D721Med (cell line): Measurements from ENCODE around the gene DRG2.

Source experiments
- DNase-seq: peaks from one replicate; pipeline ENCODE4 v3.0.0; 2011; ENCODE audit warnings: low spot score; ENCODE audit not compliant: insufficient read length
- FAIRE-seq: peaks from 2 replicates; lab custom pipeline; 2011; peaks lifted over from hg19 to GRCh38; lab: Jason Lieb, UNC
- TF ChIP-seq, protein P1 (sequence below): IDR thresholded peaks from 2 replicates; pipeline ENCODE4 v1.5.1; 2012; ENCODE audit warnings: mild to moderate bottlenecking, control low read depth; ENCODE audit not compliant: insufficient read depth; ENCODE audit errors: missing control alignments

DRG2 gene

DNA sequence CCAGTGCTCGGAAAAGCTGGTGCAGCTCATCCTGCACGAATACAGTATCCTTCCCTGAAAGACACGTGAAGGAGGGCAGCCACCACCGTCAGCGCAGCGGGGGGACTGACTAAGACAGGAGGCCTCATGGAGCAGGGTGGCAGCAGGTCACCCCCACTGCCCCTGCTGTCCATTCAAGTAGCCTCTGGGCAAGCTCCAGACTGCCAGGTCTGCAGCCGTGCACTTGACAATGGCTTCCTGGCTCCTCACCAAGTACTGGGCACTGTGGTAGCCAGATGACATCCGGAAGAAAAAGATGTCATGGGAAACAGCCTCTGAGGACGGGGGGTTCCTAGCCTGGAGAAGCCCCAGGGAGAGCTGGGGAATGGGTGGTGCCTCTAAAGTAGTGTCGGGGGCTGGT is 12.9 kb downstream of the DRG2 start:
- FAIRE-seq (no peak), DNase-seq (no peak)
- TF ChIP-seq, protein P1, sequence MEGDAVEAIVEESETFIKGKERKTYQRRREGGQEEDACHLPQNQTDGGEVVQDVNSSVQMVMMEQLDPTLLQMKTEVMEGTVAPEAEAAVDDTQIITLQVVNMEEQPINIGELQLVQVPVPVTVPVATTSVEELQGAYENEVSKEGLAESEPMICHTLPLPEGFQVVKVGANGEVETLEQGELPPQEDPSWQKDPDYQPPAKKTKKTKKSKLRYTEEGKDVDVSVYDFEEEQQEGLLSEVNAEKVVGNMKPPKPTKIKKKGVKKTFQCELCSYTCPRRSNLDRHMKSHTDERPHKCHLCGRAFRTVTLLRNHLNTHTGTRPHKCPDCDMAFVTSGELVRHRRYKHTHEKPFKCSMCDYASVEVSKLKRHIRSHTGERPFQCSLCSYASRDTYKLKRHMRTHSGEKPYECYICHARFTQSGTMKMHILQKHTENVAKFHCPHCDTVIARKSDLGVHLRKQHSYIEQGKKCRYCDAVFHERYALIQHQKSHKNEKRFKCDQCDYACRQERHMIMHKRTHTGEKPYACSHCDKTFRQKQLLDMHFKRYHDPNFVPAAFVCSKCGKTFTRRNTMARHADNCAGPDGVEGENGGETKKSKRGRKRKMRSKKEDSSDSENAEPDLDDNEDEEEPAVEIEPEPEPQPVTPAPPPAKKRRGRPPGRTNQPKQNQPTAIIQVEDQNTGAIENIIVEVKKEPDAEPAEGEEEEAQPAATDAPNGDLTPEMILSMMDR: no peak

DNA sequence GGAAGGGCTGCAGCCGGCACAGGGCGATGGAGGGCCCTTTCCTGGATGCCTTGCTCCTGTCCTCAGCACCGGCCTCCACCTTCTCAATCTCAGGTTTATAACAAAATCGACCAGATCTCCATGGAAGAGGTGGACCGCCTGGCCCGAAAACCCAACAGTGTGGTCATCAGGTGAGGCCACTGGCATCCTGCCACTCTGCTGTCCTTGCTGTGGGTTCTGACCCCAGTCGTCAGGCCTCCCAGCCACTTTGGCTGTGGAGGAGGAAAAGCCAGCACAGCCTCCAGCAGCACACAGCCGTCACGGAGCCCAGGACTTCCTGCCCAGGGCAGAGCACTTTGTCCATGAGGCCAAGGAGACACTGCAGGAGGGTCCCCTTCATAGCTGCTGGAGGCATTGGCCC is 14.1 kb downstream of the DRG2 start:
- FAIRE-seq (no peak), DNase-seq (no peak)
- TF ChIP-seq, protein P1: no peak

DNA sequence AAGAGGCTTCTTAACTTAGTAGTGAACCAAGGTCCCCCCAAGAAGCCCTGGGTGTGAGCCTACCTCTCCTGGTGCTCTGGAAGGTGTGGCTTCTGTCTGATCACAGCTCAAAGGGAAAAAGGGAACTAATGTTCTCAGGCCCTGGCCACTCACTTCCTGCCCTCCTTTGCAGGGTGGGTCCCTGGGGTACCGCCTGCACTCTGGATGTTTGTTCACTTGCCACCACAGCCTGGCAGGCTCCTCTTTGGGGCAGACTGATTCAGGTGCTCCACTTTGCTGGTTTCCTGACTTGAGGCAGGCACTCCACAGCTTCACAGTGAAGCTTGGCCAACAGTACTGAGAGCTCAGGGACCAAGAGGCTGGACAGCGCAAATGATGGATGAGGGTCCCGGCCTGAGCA is 14.9 kb downstream of the DRG2 start:
- DNase-seq: no peak
- no peak for FAIRE-seq
- TF ChIP-seq, protein P1: no peak

DNA sequence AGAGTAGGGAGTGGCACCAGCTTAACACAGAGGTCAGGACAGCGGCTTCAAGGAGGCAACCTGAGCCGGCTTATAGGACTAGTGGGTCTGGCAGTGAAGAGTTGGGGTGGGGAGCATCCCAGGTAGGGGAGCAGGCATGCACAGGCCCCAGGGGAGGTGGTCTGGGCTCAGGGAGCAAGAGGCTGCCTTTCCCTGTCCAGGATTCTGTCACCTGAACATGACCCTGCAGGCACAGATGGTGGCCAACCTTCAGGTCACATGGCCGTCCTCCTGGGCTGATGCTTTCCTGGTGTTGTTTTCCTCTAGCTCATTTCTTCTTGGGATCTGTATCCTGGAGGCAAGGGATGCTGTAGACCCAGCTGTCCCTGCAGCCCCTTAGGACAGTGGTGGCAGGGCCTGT is 17.3 kb downstream of the DRG2 start:
- FAIRE-seq (no peak), DNase-seq (no peak)
- TF ChIP-seq, protein P1: no peak

DNA sequence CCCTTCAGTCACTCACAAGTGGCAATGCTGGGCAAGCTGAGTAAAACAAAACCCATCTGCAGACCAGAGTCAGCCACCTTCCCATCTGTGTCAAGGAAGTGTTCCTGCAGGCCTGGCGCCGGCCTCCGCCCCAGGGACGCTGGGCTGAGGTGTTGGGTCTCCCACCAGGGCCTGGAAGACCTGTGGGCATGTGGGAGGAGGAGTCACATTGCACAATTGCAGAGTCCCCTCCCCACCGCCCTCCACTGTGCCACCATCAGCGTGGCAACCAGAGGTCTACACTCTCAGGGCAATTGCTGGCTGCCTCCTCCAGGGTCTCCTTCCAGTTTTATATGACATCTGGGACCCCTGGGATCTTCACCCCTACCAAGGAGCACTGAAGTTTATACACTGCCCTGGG is 17.8 kb downstream of the DRG2 start:
- DNase-seq: no peak
- TF ChIP-seq, protein P1: no peak
- FAIRE-seq: no peak

DNA sequence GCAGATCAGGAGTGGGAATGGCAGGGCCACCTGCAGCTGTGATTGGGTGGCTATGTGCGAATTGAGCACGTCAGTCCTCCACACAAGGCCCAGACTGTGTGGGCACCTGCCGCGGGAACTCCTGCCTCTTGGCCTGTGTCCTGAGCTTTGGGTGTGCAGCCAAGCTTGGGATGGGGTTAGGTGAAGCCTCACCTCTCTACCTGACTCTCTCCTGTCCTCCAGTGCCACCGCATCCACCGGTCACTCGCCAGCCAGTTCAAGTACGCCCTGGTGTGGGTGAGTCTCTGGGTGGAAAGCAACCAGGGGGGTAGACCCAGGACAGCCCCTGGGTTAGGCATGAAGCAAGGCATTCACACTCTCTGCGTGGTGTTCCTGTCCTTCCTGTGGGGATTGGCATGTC is 18.5 kb downstream of the DRG2 start:
- FAIRE-seq (no peak), DNase-seq (no peak)
- TF ChIP-seq, protein P1: no peak

DNA sequence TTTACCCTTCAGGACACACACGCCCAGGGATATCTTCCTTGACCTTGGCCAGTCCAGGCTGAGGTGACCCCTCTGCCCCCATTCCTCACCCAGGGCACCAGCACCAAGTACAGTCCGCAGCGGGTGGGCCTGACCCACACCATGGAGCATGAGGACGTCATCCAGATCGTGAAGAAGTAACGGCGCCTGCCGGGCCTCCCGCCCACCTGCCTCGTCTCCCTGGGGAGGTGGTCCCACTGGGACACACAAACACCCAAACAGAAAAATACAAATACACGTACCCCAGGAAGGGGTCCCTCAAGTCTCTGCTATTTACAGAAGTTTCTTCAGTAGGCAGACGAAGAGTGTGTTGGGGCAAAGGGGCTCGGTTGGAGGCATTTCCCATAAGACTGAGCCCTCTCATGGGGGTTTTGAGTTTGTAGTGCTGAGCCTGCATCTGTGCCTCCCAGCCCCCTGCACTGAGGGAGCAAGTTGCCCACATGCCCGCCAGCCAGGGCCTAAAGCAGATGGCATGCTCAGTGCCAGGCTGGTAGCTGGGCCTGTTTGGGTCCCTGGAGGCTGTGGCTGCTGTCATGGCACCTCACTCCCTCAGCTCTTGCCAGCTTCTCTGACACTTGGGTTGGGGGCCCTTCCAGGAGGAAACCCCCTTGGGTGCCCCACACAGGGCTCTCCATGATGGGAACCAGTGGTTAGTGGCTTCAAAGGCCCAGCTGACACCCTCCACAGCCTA is 19.5 kb downstream of the DRG2 start:
- DNase-seq (no peak), FAIRE-seq (no peak)
- TF ChIP-seq, protein P1: no peak
